HL-60/S4 treated with retinoic acid at 250 ng/mL for 4 days and 3 days (cell line): ENCODE measurements around the gene NCAPD2.
"Not testable (repeated sequence)": the region's sequence is repeated elsewhere in the genome, so short reads cannot be mapped to it uniquely, and the experiment has no call there.

Experiments used
- in situ Hi-C: fragments of 300-500 bp; cut with MboI; formaldehyde crosslinking; loops from 2 replicates; pipeline ENCODE4 v1.7.0; 2022; ENCODE audit warnings: low sequenced_read_pairs

NCAPD2 gene

DNA sequence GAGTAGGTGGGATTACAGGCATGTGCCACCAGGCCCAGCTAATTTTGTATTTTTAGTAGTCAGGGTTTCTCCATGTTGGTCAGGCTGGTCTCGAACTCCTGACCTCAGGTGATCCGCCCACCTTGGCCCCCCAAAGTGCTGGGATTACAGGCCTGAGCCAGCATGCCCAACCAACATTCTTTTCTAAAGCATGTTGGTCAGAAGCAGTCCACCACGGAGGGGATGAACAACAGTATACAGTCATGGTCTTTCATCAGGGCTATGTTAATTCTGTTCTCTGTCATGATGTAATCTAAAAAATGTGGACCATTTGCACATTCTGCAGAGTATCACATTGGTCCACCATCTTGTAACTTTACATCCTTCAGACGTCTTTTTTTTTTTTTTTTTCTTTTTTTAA lies 4.5 kb upstream of the NCAPD2 start:
- in situ Hi-C loops: no loop called here

GRCh38 chr12:6490673-6491072 lies 3.2 kb upstream of the NCAPD2 start:
- in situ Hi-C loops: not testable (repeated sequence)

- in situ Hi-C loops: no loop called here
These were observed 935 bp upstream of the NCAPD2 start, which contains the start of gene MRPL51 for GRCh38 chr12:6492838-6493496. Gene MRPL51 (minus strand): TSS chr12:6493262. CDS start chr12:6493136, 126 bp downstream.

- in situ Hi-C loops: no loop called here
These were observed 399 bp downstream of the NCAPD2 start for GRCh38 chr12:6494258-6494743.

DNA sequence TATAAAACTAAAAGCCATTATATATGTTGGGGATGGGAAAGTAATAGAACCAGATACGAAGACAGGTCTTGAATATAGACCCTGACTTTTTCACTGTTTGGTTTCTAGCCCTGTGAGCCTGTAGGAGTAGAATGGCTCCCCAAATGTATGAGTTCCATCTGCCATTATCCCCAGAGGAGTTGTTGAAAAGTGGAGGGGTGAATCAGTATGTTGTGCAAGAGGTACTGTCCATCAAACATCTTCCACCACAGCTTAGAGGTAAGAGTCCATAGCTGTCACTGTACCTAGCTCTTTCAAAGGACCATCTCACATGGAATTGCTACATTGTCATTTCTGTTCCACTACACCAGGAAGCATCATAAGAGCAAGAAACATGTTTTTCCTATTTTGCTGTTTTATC lies 1.1 kb downstream of the NCAPD2 start:
- in situ Hi-C loops: no loop called here

DNA sequence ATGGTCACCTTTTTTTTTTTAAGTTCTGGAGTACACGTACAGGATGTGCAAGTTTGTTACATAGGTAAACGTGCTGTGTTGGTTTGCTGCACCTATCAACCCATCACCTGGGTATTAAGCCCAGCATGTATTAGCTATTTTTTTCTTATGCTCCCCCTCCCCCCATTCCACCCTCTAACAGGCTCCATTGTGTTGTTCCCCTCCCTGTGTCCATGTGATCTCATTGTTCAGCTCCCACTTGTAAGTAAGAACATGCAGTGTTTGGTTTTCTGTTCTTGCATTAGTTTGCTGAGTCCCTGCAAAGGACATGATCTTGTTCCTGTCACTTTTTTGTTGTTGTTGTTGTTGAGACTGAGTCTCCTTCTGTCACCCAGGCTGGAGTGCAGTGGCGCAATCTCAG lies 3.4 kb downstream of the NCAPD2 start:
- in situ Hi-C loops: not testable (repeated sequence)

DNA sequence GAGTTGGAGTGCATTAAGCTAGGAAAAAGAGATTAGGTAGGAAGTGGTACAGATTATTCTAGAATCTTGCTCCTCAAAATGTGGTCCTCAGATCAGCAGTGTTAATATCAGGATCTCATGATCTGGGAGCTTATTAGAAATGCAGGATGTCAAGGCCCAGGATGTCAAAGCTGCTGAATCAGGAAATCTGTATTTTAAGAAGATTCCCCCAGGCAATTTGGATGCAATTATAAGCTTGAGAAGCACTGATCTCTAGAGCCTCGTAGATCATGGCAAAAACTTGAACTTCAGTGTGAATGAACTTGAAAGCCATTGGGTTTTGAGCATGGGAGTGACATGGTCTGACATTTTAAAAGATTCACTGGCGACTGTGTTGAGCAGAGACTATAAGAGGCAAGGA lies 6.6 kb downstream of the NCAPD2 start:
- in situ Hi-C loops: no loop called here

DNA sequence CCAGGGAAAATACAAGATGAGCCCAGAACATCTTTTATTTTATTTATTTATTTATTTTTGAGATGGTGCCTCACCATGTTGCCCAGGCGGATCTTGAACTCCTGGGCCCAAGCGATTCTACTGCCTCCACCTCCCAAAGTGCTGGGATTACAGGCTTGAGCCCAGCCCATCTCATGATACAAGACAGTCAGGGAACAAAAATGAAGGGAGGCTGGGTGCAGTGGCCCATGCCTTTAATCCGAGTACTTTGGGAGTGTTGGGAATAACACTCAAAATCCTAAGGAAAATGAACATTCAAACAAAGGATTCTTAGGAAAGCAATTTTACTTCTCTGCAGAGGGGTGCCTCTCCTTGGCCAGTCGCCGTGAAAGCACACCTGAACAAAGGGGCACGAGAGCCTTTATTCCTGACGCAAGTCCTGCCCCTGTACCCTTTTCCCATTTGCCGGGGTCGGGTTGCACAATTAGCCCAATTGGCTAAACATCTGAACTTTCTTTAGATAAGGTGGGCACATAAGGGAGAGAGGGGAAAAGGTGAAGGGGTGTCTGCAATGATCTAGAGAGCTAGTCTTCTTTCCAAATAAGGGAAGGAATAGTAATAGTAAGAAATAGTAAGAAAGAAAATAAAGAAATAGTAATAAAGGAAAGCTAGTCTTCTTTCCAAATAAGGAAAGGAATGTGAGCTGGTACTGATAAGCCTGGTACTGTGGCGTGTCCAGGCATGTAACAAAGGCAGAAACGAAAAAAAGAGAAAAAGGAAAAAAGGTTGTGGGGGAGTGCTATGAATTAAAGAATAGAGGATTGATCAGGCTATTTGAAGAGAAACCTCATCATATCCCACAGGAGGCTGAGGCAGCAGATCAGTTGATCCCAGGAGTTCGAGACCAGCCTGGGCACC lies 13.4 kb downstream of the NCAPD2 start:
- in situ Hi-C loops: no loop called here

- in situ Hi-C loops: no loop called here
These were observed 14.2 kb downstream of the NCAPD2 start for GRCh38 chr12:6508087-6508486.

DNA sequence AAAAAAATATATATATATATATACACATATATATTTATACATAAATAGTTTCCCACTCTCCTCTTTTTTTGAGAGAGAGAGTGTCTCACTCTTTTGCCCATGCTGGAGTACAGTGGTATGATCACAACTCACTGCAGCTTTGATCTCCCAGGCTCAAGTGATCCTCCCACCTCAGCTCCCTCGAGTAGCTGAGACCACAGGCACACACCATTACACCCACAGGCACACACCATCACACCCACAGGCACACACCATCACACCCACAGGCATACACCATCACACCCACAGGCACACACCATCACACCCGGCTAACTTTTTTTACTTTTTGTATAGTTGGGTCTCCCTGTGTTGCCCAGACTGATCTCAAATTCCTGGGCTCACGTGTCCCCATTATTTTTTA lies 26.3 kb downstream of the NCAPD2 start:
- in situ Hi-C loops: no loop called here

DNA sequence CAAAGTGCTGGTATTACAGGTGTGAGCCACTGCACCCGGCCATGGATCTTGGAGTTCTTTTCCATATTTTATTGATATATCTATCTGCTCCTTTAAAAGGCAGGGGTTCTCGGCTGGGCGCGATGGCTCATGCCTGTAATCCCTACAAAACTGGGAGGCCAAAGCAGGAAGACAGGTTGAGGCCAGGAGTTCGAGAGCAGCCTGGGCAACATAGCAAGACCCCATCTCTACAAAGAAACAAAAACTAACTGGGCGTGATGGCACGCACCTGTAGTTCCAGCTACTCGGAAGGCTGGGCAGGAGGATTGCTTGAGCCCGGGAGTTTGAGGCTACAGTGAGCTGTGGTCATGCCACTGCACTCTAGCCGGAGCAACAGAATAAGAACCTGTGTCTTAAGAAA lies 28.3 kb downstream of the NCAPD2 start:
- in situ Hi-C loops: no loop called here

DNA sequence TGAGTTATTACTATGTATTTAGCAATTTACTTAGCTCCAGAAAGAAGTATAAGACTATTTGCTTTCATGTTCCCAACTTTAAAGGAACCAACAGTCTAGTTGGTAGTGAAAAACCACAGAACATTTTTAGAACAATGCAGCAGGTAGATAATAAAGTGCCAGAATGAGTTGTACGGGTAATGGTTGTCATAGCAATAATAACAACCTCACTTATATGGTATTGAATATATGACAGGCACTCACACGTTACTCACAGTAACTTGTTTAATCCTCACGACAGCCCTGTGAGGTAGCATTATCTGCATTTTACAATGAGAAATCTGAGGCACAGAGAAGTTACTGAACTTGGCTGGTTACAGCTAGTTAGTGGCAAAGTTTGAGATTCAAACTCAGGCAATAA lies 29.8 kb downstream of the NCAPD2 start:
- in situ Hi-C loops: no loop called here

DNA sequence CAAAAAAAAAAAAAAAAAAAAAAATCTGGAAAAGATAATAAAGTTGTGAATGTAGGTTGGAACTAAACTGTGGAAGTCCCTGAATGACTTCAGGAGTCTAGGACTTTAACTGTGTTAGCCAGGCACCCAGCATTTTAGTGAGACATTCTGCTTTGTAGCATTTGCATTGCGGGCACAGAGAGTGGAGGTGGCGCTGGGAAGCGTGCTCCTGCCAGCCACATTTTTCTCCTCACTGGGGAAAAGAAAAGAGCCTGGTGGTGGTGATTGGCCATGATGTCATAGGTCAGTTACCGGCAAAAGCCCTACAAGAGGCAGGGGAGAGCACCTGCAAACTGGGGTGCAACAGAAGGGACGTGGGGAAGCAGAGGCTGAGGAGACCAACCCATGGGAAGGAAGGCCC lies 30.7 kb downstream of the NCAPD2 start:
- in situ Hi-C loops: no loop called here

DNA sequence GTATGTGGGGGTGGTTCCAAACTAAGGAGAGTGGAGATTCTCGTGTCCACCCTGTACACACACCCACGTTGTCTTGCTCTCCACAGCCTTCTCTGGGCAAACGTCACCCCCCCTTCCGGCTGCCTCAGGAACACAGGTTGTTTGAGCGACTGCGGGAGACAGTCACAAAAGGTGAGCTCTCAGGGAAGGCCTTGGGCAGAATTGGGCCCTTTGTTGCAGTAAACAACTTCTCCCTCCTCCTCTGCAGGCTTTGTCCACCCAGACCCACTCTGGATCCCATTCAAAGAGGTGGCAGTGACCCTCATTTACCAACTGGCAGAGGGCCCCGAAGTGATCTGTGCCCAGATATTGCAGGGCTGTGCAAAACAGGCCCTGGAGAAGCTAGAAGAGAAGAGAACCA lies 32.3 kb downstream of the NCAPD2 start:
- in situ Hi-C loops: no loop called here

DNA sequence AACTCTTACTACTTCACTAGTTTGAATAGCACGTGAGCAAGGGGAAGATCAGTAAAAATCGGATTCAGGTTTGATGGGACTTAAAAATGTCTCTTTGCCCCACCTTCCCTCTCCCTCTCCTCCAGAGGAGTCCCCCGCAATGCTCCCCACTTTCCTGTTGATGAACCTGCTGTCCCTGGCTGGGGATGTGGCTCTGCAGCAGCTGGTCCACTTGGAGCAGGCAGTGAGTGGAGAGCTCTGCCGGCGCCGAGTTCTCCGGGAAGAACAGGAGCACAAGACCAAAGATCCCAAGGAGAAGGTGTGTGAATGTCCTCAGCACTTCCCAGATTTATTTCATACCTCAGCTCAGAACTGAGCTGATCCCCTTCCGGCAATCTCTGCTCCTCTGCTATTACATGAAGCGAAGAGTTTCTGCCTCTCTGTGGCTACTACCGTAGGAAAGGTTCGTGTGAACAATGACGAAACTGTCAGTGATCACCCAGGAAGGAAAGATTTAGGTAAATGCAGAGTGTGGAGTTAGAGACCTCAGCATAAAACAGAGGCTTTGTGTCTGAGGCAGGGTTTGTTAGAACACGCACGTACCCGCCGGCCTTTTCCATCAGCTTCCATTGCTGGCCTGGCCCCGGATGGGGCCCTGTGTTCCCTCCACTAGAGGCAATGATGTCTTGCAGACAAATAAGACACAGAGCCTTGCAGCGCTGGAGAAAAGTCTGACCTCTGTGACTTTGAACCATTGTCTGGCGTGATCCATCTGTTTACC lies 33.0 kb downstream of the NCAPD2 start:
- in situ Hi-C loops: no loop called here

GRCh38 chr12:6527711-6528110 lies 33.8 kb downstream of the NCAPD2 start:
- in situ Hi-C loops: no loop called here

- in situ Hi-C loops: no loop called here
These were observed 34.8 kb downstream of the NCAPD2 start for GRCh38 chr12:6528539-6529235.

GRCh38 chr12:6529291-6529737 lies 35.4 kb downstream of the NCAPD2 start:
- in situ Hi-C loops: no loop called here

DNA sequence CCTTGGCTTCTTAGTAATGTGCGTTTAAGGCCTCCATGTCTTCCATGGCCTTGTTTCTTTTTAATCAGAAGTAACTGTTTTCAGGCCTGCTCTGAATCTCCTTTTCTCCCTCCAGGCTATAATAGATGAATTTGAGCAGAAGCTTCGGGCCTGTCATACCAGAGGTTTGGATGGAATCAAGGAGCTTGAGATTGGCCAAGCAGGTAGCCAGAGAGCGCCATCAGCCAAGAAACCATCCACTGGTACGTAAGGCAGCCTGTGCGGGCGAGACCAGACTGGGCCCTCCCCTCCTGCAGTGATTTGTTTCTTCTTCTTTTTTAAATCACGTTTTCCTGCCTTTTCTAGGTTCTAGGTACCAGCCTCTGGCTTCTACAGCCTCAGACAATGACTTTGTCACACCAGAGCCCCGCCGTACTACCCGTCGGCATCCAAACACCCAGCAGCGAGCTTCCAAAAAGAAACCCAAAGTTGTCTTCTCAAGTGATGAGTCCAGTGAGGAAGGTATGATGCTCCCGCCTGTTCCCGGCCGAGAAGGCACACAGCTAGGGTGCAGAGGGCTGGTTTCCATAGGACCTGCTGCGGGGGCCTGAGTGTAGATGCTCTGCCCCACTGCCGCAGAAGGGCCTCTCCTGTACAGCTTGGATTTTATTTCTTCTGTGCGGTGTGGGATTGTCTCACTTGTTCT lies 36.8 kb downstream of the NCAPD2 start:
- in situ Hi-C loops: no loop called here
